Measurements from ENCODE around the gene FLNC. TPM values are rescaled to one million over a fixed set of nuclear protein-coding genes. Genes with fewer than 3 reads are reported as not detected.
A peak's percentile ranks its signal among the peaks of the same experiment; 100 is the strongest.

The FLNC gene
- total and polyA plus RNA-seq, 2 of the 13 experiments (the other 11 are each of a cell fraction or from before 2014, with no cell fraction given) = 0.02 TPM; not detected in 1

GRCh38 chr7:128862571-128863432 lies 32.6 kb downstream of the FLNC start, which contains the start of gene ATP6V1F (continued):
- no peak for TF ChIP-seq ZNF18 (CRISPR knock-in tag; IDR thresholded peaks at IDR 0.05; ENCODE audit: insufficient replicate concordance)
- TF ChIP-seq FOXP4 (CRISPR knock-in tag; IDR thresholded peaks at IDR 0.05) = peak; percentile 15; the same call in 1 of the 2 replicates
- TF ChIP-seq PBX2 (CRISPR knock-in tag; IDR thresholded peaks at IDR 0.05) = no peak
- no peak for TF ChIP-seq NCOA5 (CRISPR knock-in tag; IDR thresholded peaks at IDR 0.05)
- TF ChIP-seq SALL1 (CRISPR knock-in tag; IDR thresholded peaks at IDR 0.05) = no peak
- TF ChIP-seq KIAA2018 (CRISPR knock-in tag; IDR thresholded peaks at IDR 0.05; ENCODE audit: borderline replicate concordance) = 0 out of 2 replicates have a peak, but pooled peaks have one; percentile 55
- TF ChIP-seq ZNF672 (CRISPR knock-in tag; IDR thresholded peaks at IDR 0.05) = no peak
- 0 out of 2 replicates have a peak, but pooled peaks have one; percentile 51 for TF ChIP-seq IRF2 (CRISPR knock-in tag; IDR thresholded peaks at IDR 0.05)
- peak; percentile 38; the same call in 1 of the 2 replicates for TF ChIP-seq TBX2 (CRISPR knock-in tag; IDR thresholded peaks at IDR 0.05; ENCODE audit: borderline replicate concordance)
- no peak for TF ChIP-seq ZFP37 (CRISPR knock-in tag; IDR thresholded peaks at IDR 0.05; ENCODE audit: borderline replicate concordance)
- TF ChIP-seq REL (CRISPR knock-in tag; conservative IDR thresholded peaks at IDR 0.05) = no peak
- TF ChIP-seq ZMYM4 (CRISPR knock-in tag; IDR thresholded peaks at IDR 0.05) = no peak
- TF ChIP-seq AGO1 (IDR thresholded peaks at IDR 0.05; ENCODE audit: low read depth, low read length, poor library complexity, severe bottlenecking) = peak; percentile 53
